Transverse colon (tissue), 4 donors: ENCODE measurements around the gene SHC3. TPM values are rescaled to one million over a fixed set of nuclear protein-coding genes. Genes with fewer than 3 reads are reported as not detected.

Source experiments
- DNase-seq: peaks from one replicate; pipeline ENCODE4 v3.0.0-alpha.2; 2019
- H3K27ac ChIP-seq, 4 donors: fragments of 200-600 bp; sonication (generic); 2 replicates each; pipeline ENCODE4 v1.5.1; 2016 to 2018; ENCODE audit warnings: inconsistent platforms in 4 of 4
- H3K27me3 ChIP-seq: fragments of 200-600 bp; sonication (generic); 2 replicates; pipeline ENCODE4 v1.5.1; 2017; ENCODE audit warnings: inconsistent platforms
- H3K36me3 ChIP-seq, 4 donors: fragments of 200-600 bp; sonication (generic); 2 replicates each; pipeline ENCODE4 v1.5.1; 2017 to 2019; ENCODE audit warnings: inconsistent platforms in 4 of 4
- H3K4me1 ChIP-seq, 4 donors: fragments of 200-600 bp; sonication (generic); 2 replicates each; pipeline ENCODE4 v1.5.1; 2017 to 2020; ENCODE audit warnings: inconsistent platforms in 4 of 4
- H3K4me3 ChIP-seq, 4 donors: fragments of 200-600 bp; sonication (generic); 1 replicate in 1 of 4; 2 replicates in 3 of 4; pipeline versions ENCODE4 v1.5.1 to v1.6.1; 2017 to 2019; ENCODE audit warnings: inconsistent platforms in 4 of 4
- H3K9me3 ChIP-seq, 2 donors: fragments of 200-600 bp; sonication (generic); 2 replicates each; pipeline ENCODE4 v1.5.1; 2017 to 2019; ENCODE audit warnings: inconsistent platforms in 2 of 2
- CTCF ChIP-seq, 5 experiments: fragments of 200-600 bp in 3 of 5; fragments of 450-650 bp in 2 of 5; sonication (generic) in 3 of 5; IDR thresholded peaks; 1 replicate in 2 of 5; 2 replicates in 3 of 5; pipeline ENCODE4 v1.5.1; 2016 to 2017; ENCODE audit warnings: antibody characterized with exemption in 5 of 5, inconsistent platforms in 3 of 5, mild to moderate bottlenecking in 2 of 5, moderate library complexity in 1 of 5
- EP300 ChIP-seq: sonication (generic); formaldehyde crosslinking; IDR thresholded peaks from one replicate; pipeline ENCODE4 v1.6.1; 2017; ENCODE audit warnings: antibody characterized with exemption, low read depth
- POLR2A ChIP-seq: fragments of 450-650 bp; IDR thresholded peaks from one replicate; pipeline ENCODE4 v1.6.1; 2016; ENCODE audit warnings: antibody characterized with exemption, mild to moderate bottlenecking, moderate library complexity
- POLR2AphosphoS5 ChIP-seq, 3 donors: sonication (generic); formaldehyde crosslinking; IDR thresholded peaks; one replicate each; pipeline ENCODE4 v1.6.1; 2016; ENCODE audit warnings: antibody characterized with exemption in 3 of 3
- WGBS, 2 donors: methylation state at CpG; one replicate each; pipeline ENCODE4 v1.1.5; 2018; ENCODE audit warnings: low coverage in 1 of 2; 5-methylcytosine and 5-hydroxymethylcytosine counted together
- in situ Hi-C, 4 donors: fragments of 200-750 bp; cut with MboI; loops; one replicate each; pipeline versions ENCODE4 v1.15.0 to v1.15.1; 2017; ENCODE audit warnings: low sequenced_read_pairs in 3 of 4, low pct_ligation_motif_present in 1 of 4, low pct_unique_long_range_greater_than_20kb in 1 of 4
- intact Hi-C: fragments of 100-400 bp; cut with DNase I; formaldehyde crosslinking; loops from one replicate; pipeline ENCODE4 v1.15.1; 2023; ENCODE audit warnings: low total_unique reads
- total RNA-seq, 4 donors: library from RNA; depleted of rRNA; stranded (reverse); fragments of >200 nt; gene quantifications; one replicate each; pipeline ENCODE4 v1.1.0, GENCODE V29; 2016

Gene SHC3
- total RNA-seq, 4 donors from 2014 or later, result 1.1 to 4.8 (median 2.7) TPM

- no peak for TF ChIP-seq POLR2AphosphoS5 (IDR thresholded peaks at IDR 0.05)
- no peak for TF ChIP-seq POLR2A
- TF ChIP-seq CTCF (IDR thresholded peaks at IDR 0.05), result no peak
- no peak for TF ChIP-seq EP300
- Histone ChIP-seq H3K27ac (no peak overlapping the region), H3K27me3 (peaks cover 7% of the 10 kb centered on the region), H3K9me3 (no peaks in the 10 kb centered on the region), H3K36me3 (no peaks in the 10 kb centered on the region), H3K4me1 (peaks cover 0 to 10% (median 0%) of the 10 kb centered on the region in 4 donors), H3K4me3 (no peak overlapping the region)
- in situ Hi-C loops (loop anchor here in 1 of 4 donors (25.0 kb wide), 1 partner anchor 1298 kb away; no protein-coding TSS in a partner anchor), intact Hi-C loops (no loop called here)
- WGBS, 2 donors, result 55 to 86% methylated on average over 2 of the region's 2 CpGs
- no peak for DNase-seq
These were observed 193.0 kb downstream of the SHC3 start for GRCh38 chr9:88985616-88986015.

GRCh38 chr9:88984543-88984883 lies 194.1 kb downstream of the SHC3 start:
- Histone ChIP-seq H3K9me3 (no peaks in the 10 kb centered on the region), H3K27ac (no peak overlapping the region), H3K4me1 (peaks cover 0 to 6% (median 0%) of the 10 kb centered on the region in 4 donors), H3K36me3 (no peaks in the 10 kb centered on the region), H3K27me3 (no peaks in the 10 kb centered on the region), H3K4me3 (no peak overlapping the region)
- WGBS, 2 donors, result 50% methylated on average over 4 of the region's 4 CpGs; no CpG with 5 or more reads in 1 of the 2 donors
- no peak for DNase-seq
- intact Hi-C loops (no loop called here), in situ Hi-C loops (loop anchor here in 1 of 4 donors (25.0 kb wide), 1 partner anchor 1297 kb away; no protein-coding TSS in a partner anchor)
- TF ChIP-seq CTCF (IDR thresholded peaks at IDR 0.05), result no peak
- no peak for TF ChIP-seq POLR2AphosphoS5 (IDR thresholded peaks at IDR 0.05)
- no peak for TF ChIP-seq POLR2A
- TF ChIP-seq EP300, result no peak

- Histone ChIP-seq H3K4me3 (no peak overlapping the region), H3K27me3 (no peaks in the 10 kb centered on the region), H3K9me3 (no peaks in the 10 kb centered on the region), H3K27ac (no peak overlapping the region), H3K36me3 (no peaks in the 10 kb centered on the region), H3K4me1 (peaks cover 0 to 1% (median 0%) of the 10 kb centered on the region in 4 donors)
- WGBS, 2 donors, result 50 to 59% methylated on average over 1 to 2 of the region's 2 CpGs
- TF ChIP-seq EP300, result no peak
- no peak for TF ChIP-seq POLR2AphosphoS5 (IDR thresholded peaks at IDR 0.05)
- no peak for TF ChIP-seq POLR2A
- TF ChIP-seq CTCF (IDR thresholded peaks at IDR 0.05), result no peak
- in situ Hi-C loops (loop anchor here in 1 of 4 donors (25.0 kb wide), 1 partner anchor 1297 kb away; no protein-coding TSS in a partner anchor), intact Hi-C loops (no loop called here)
- no peak for DNase-seq
These were observed 194.6 kb downstream of the SHC3 start for GRCh38 chr9:88983865-88984542.

GRCh38 chr9:88980740-88981203 lies 197.8 kb downstream of the SHC3 start:
- H3K27ac ChIP-seq, result no peak overlapping the region
- H3K4me1 ChIP-seq, result no peaks in the 10 kb centered on the region
- no peaks in the 10 kb centered on the region for H3K27me3 ChIP-seq
- H3K36me3 ChIP-seq, result no peaks in the 10 kb centered on the region
- DNase-seq, result no peak
- H3K9me3 ChIP-seq, result no peaks in the 10 kb centered on the region
- in situ Hi-C loops, result loop anchor here in 1 of 4 donors (25.0 kb wide), 1 partner anchor 1293 kb away; no protein-coding TSS in a partner anchor
- WGBS, 2 donors, result 70 to 75% methylated on average over 1 of the region's 1 CpG
- H3K4me3 ChIP-seq, result no peak overlapping the region
- intact Hi-C loops, result no loop called here
- no peak for TF ChIP-seq CTCF (IDR thresholded peaks at IDR 0.05)
- no peak for TF ChIP-seq EP300
- no peak for TF ChIP-seq POLR2A
- TF ChIP-seq POLR2AphosphoS5 (IDR thresholded peaks at IDR 0.05), result no peak
